ENCODE data around the gene UNC45B.
"Not testable (repeated sequence)": the region's sequence is repeated elsewhere in the genome, so short reads cannot be mapped to it uniquely, and the experiment has no call there.

UNC45B gene

GRCh38 chr17:35170968-35171771 lies 23.6 kb downstream of the UNC45B start:
- peak; percentile 32 for DNase-seq

- no peak for DNase-seq
Measured at GRCh38 chr17:35171834-35172233, 24.2 kb downstream of the UNC45B start.

GRCh38 chr17:35172321-35172720 lies 24.7 kb downstream of the UNC45B start:
- DNase-seq: peak; percentile 8

GRCh38 chr17:35174835-35175334 lies 27.3 kb downstream of the UNC45B start:
- DNase-seq: no peak

- DNase-seq: no peak
Measured at GRCh38 chr17:35175638-35176415, 28.2 kb downstream of the UNC45B start.

GRCh38 chr17:35176897-35177296 lies 29.3 kb downstream of the UNC45B start:
- DNase-seq: no peak

GRCh38 chr17:35179379-35179778 lies 31.8 kb downstream of the UNC45B start:
- not testable (repeated sequence) for DNase-seq

GRCh38 chr17:35183332-35183731 lies 35.7 kb downstream of the UNC45B start:
- DNase-seq: no peak

- DNase-seq: no peak
Measured at GRCh38 chr17:35184274-35184673, 36.7 kb downstream of the UNC45B start.

- DNase-seq: no peak
Measured at GRCh38 chr17:35185849-35186248, 38.2 kb downstream of the UNC45B start.

GRCh38 chr17:35187481-35187880 lies 39.9 kb downstream of the UNC45B start:
- no peak for DNase-seq

- DNase-seq: no peak
Measured at GRCh38 chr17:35188111-35188510, 40.5 kb downstream of the UNC45B start.

GRCh38 chr17:35189291-35189690 lies 41.7 kb downstream of the UNC45B start:
- no peak for DNase-seq

GRCh38 chr17:35191001-35191695 lies 43.5 kb downstream of the UNC45B start:
- no peak for DNase-seq

- peak; percentile 59 for DNase-seq
Measured at GRCh38 chr17:35192708-35193107, 45.1 kb downstream of the UNC45B start.

GRCh38 chr17:35194001-35194400 lies 46.4 kb downstream of the UNC45B start, which contains the start of gene SLC35G3:
Gene SLC35G3, minus strand, starts transcription at chr17:35194393. Its CDS starts 86 bp downstream, at chr17:35194307.
- not testable (repeated sequence) for DNase-seq

GRCh38 chr17:35195062-35195461 lies 47.4 kb downstream of the UNC45B start:
- not testable (repeated sequence) for DNase-seq

- DNase-seq: not testable (repeated sequence)
Measured at GRCh38 chr17:35202582-35202981, 55.0 kb downstream of the UNC45B start.

- no peak for DNase-seq
Measured at GRCh38 chr17:35210741-35211140, 63.1 kb downstream of the UNC45B start.

GRCh38 chr17:35212668-35213067 lies 65.1 kb downstream of the UNC45B start:
- no peak for DNase-seq

- DNase-seq: no peak
Measured at GRCh38 chr17:35213412-35213940, 65.9 kb downstream of the UNC45B start.

GRCh38 chr17:35214192-35214591 lies 66.6 kb downstream of the UNC45B start:
- no peak for DNase-seq
